ENCODE data around the gene COPG1.
"Not testable (repeated sequence)": the region's sequence is repeated elsewhere in the genome, so short reads cannot be mapped to it uniquely, and the experiment has no call there.

The COPG1 gene

DNA sequence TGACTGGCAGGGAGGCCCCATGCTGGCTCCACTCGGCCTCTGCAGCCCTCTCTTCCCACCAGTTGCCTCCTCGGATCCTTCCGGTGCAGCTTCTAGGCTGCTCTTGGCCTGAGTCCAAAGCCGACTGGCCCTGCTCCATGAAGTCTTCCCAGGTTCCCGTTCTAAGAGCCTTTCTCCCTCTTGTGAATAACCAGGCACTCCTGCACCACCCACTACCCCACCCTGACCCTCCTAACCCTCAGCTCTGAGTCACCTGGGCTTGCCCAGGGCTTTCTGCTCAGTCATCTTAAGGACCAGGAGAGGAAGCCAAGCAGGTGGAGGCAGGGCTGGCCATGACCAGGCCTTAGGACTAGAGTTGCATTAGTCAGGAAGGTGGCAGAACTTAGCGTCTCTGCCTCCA is 37.6 kb upstream of the COPG1 start:
- no peak overlapping the region for H3K4me3 Mint-ChIP-seq

DNA sequence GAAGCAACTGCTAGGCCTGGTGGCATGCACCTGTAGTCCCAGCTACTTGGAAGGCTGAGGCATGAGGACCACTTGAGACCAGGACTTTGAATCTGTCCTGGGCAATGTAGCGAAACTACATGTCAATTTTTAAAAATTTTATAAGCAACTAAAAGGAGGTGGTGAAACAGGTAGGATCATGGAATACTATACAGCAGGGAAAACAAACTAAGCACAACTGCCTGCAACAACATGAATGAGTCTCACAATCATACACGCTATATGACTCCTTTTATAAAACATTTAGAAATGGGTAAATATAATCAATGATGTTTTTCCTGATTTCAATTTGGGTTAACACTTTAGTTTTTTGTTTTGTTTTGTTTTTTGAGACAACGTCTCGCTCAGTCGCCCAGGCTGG is 36.2 kb upstream of the COPG1 start:
- Mint-ChIP-seq H3K9me3 (no peaks in the 10 kb centered on the region), H3K36me3 (ENCODE audit: low read depth) (no peaks in the 10 kb centered on the region), H3K4me3 (no peak overlapping the region), H3K27me3 (ENCODE audit: low read depth, poor library complexity) (peaks cover 27% of the 10 kb centered on the region), H3K27ac (no peak overlapping the region), H3K4me1 (no peaks in the 10 kb centered on the region)
- no peak for DNase-seq
- TF ChIP-seq, protein P1, sequence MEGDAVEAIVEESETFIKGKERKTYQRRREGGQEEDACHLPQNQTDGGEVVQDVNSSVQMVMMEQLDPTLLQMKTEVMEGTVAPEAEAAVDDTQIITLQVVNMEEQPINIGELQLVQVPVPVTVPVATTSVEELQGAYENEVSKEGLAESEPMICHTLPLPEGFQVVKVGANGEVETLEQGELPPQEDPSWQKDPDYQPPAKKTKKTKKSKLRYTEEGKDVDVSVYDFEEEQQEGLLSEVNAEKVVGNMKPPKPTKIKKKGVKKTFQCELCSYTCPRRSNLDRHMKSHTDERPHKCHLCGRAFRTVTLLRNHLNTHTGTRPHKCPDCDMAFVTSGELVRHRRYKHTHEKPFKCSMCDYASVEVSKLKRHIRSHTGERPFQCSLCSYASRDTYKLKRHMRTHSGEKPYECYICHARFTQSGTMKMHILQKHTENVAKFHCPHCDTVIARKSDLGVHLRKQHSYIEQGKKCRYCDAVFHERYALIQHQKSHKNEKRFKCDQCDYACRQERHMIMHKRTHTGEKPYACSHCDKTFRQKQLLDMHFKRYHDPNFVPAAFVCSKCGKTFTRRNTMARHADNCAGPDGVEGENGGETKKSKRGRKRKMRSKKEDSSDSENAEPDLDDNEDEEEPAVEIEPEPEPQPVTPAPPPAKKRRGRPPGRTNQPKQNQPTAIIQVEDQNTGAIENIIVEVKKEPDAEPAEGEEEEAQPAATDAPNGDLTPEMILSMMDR (IDR thresholded peaks at IDR 0.05): no peak

More for the DNA sequence above, 37.6 kb upstream of the COPG1 start:
- Mint-ChIP-seq H3K9me3 (no peaks in the 10 kb centered on the region), H3K27ac (no peak overlapping the region), H3K4me1 (no peaks in the 10 kb centered on the region), H3K36me3 (ENCODE audit: low read depth) (no peaks in the 10 kb centered on the region), H3K27me3 (ENCODE audit: low read depth, poor library complexity) (peaks cover 23% of the 10 kb centered on the region)
- TF ChIP-seq, protein P1 (IDR thresholded peaks at IDR 0.05): no peak
- DNase-seq: no peak

DNA sequence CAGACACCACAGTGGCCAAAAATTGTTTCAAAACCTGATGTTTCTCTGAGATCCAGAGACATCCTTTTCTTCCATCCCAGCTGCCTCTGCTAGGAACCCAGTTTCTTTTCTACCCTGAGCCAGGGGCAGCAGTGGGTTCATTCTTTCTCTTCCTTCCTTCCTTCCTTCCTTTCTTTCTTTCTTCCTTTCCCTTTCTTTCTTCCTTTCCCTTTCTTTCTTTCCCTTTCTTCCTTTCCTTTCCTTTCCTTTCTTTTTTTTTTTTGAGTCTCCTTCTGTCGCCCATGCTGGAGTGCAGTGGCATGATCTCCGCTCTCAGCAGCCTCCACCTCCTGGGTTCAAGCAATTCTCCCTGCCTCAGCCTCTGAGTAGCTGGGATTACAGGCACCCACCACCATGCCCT is 30.7 kb upstream of the COPG1 start:
- Mint-ChIP-seq H3K4me1 (no peaks in the 10 kb centered on the region), H3K9me3 (no peaks in the 10 kb centered on the region), H3K36me3 (ENCODE audit: low read depth) (no peaks in the 10 kb centered on the region), H3K27ac (no peak overlapping the region), H3K4me3 (no peak overlapping the region), H3K27me3 (ENCODE audit: low read depth, poor library complexity) (peaks cover 27% of the 10 kb centered on the region)
- no peak for DNase-seq
- TF ChIP-seq, protein P1 (IDR thresholded peaks at IDR 0.05): no peak

DNA sequence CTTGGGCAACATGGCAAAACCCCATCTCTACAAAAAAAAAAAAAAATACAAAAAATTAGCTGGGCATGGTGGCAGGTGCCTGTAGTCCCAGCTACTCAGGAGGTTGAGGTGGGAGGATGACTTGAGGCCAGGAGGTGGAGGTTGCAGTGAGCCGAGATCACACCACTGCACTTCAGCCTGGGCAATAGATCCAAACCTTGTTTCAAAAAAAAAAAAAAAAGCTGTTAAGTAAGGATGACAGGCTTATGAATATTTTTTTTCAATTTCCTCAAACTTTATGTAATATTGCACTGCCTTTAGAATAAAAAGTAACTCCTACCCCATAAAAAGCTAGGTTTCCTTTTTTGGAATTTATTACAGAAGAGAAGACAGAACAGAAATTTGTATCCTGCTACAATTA is 25.0 kb upstream of the COPG1 start:
- not testable (repeated sequence) for DNase-seq; H3K27ac Mint-ChIP-seq; H3K4me1 Mint-ChIP-seq; H3K36me3 Mint-ChIP-seq (ENCODE audit: low read depth); H3K27me3 Mint-ChIP-seq (ENCODE audit: low read depth, poor library complexity); H3K4me3 Mint-ChIP-seq; H3K9me3 Mint-ChIP-seq

DNA sequence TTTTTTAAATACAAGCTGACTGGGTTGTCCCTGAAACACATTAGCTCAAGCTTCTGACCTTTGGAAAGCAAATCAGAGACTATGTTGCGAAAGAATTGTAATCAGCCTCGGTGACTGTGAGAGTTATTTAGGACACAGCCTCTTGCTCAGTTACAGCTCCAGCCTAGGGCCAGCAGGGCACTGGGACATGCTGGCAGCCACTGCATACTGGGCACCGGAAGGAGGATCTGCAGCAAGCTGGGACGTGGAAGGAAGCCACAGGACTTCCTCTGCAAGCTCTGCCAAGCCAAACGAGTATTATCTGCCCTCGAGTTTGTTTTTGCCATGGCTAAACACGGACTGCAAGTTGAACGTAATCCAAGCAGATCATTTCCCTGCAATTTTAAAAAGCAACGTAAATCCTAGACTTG is 24.4 kb upstream of the COPG1 start:
- H3K4me3 Mint-ChIP-seq: no peak overlapping the region
- TF ChIP-seq, protein P1 (IDR thresholded peaks at IDR 0.05): no peak
- H3K9me3 Mint-ChIP-seq: no peaks in the 10 kb centered on the region
- H3K27me3 Mint-ChIP-seq (ENCODE audit: low read depth, poor library complexity): peaks cover 8% of the 10 kb centered on the region
- peaks cover 9% of the 10 kb centered on the region for H3K4me1 Mint-ChIP-seq
- H3K36me3 Mint-ChIP-seq (ENCODE audit: low read depth): no peaks in the 10 kb centered on the region
- DNase-seq: no peak
- H3K27ac Mint-ChIP-seq: no peak overlapping the region

DNA sequence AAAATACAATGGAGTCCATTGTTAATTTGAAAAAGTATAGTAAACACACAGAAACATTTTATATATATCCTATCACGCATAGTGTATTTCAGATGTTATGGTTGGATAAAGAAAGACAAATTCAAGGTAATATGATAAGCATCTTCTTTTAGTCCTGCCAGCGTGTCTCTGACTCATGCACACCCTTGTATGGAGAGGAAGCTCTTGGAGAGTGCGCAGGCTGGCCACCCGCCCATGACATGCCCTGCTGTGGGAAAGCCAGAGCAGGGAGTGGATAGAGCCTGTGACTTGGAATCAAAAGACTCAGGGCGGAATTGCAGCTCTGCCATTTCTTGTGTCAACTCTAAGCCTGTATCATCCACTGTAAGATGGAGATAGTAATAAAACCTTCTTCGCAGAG is 23.0 kb upstream of the COPG1 start:
- DNase-seq: no peak

More for the DNA sequence above, 23.0 kb upstream of the COPG1 start:
- peaks cover 9% of the 10 kb centered on the region for H3K4me1 Mint-ChIP-seq
- H3K27ac Mint-ChIP-seq: no peak overlapping the region
- no peak overlapping the region for H3K4me3 Mint-ChIP-seq
- H3K9me3 Mint-ChIP-seq: no peaks in the 10 kb centered on the region
- H3K36me3 Mint-ChIP-seq (ENCODE audit: low read depth): no peaks in the 10 kb centered on the region
- peaks cover 12% of the 10 kb centered on the region for H3K27me3 Mint-ChIP-seq (ENCODE audit: low read depth, poor library complexity)
- TF ChIP-seq, protein P1 (IDR thresholded peaks at IDR 0.05): no peak
